ENCODE data around the gene QKI. TPM values are rescaled to one million over a fixed set of nuclear protein-coding genes. Genes with fewer than 3 reads are reported as not detected.

The QKI gene
- 205 and 212 TPM in 2 replicates for total RNA-seq

DNA sequence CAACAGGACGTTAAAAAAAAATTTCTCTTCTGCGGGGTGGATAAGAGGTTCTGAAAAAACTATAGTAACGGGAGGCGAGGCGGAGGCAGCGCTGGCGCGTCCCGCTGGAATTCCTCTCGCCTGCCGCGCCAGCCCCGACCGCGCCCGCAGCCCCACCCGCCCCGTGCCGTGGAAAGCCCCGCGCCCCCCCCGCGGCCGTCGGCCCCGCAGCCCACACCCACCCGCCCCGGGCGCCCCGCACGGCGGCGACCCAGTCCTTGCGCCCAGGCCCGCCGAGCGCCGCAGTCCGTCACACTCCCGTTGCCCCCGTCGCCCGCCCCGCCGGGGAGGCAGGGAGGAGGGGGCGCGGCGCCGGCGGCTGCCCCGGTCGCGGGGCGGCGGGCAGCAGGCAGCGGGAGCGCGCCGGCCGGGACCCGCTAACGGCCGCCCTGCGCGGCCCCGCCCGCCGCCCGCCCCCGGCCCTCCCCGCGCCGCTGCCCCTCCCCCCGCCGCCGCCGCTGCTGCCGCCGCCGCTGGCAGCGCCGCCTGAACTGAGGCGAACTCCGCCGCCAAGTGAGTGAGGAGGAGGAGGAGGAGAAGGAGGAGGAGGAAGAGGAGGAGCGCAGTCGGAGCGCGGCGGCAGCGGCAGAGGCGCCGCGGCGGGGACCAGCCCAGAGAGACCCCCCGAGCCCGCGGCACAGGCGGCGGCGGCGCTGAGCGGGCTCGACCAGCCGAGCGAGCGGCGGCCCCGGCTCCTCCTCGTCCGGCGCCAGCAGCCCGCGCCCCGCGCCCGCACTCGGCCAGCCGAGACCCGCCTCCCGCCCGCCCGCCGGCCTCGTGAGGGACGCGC, at the start of gene QKI:
QKI (plus strand) TSS at position 602 of the 829 bp plus-strand sequence. CDS start 476 bp downstream, outside the sequence.
- H2AFZ ChIP-seq (ENCODE audit: low read length) = peak within 1 kb of the TSS; percentile 94
- DNase-seq (ENCODE audit: insufficient read length, low spot score, missing footprints) = peak; percentile 95
- H3K36me3 ChIP-seq (ENCODE audit: insufficient read depth, low read length) = no peaks in the 10 kb centered on the region
- H3K79me2 ChIP-seq (ENCODE audit: insufficient read depth, low read length) = peaks cover 44% of the 10 kb centered on the region
- H3K27ac ChIP-seq (ENCODE audit: low read depth, low read length) = peak within 1 kb of the TSS; percentile 91
- TF ChIP-seq, protein P1, sequence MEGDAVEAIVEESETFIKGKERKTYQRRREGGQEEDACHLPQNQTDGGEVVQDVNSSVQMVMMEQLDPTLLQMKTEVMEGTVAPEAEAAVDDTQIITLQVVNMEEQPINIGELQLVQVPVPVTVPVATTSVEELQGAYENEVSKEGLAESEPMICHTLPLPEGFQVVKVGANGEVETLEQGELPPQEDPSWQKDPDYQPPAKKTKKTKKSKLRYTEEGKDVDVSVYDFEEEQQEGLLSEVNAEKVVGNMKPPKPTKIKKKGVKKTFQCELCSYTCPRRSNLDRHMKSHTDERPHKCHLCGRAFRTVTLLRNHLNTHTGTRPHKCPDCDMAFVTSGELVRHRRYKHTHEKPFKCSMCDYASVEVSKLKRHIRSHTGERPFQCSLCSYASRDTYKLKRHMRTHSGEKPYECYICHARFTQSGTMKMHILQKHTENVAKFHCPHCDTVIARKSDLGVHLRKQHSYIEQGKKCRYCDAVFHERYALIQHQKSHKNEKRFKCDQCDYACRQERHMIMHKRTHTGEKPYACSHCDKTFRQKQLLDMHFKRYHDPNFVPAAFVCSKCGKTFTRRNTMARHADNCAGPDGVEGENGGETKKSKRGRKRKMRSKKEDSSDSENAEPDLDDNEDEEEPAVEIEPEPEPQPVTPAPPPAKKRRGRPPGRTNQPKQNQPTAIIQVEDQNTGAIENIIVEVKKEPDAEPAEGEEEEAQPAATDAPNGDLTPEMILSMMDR (IDR thresholded peaks at IDR 0.05; ENCODE audit: extremely low read depth, low read depth, low read length) = no peak
- no peaks in the 10 kb centered on the region for H3K27me3 ChIP-seq (ENCODE audit: insufficient read depth, low read length)
- peak within 1 kb of the TSS; percentile 97 for H3K4me2 ChIP-seq (ENCODE audit: insufficient read depth, low read length)
- H4K20me1 ChIP-seq (ENCODE audit: insufficient read depth, low read length) = peaks cover 11% of the 10 kb centered on the region
- peak within 1 kb of the TSS; percentile 98 for H3K4me3 ChIP-seq (ENCODE audit: insufficient read depth, low read length)
- H3K9me3 ChIP-seq (ENCODE audit: low read depth, low read length) = no peaks in the 10 kb centered on the region
- peaks cover 21% of the 10 kb centered on the region for H3K4me1 ChIP-seq (ENCODE audit: insufficient read depth, low read length)

DNA sequence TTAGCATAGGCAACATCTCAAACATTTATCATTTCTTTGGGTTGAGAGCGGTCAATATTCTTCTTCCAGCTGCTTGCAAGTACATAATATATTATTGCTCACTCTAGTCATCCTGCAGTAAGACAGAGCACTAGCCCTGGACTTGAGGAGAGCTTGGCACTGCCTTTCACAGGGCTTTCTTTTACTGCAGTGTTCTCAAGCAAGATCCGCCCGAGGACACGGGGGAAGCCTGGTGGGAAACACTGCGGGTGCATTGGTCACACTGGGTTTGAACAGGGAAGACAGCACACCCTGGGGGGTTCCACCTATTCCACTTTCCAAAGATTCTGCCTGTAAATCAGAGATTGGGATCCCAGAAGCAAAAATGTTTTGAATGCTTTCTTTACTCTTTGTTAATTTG, 48.2 kb upstream of the QKI start:
- peaks cover 3% of the 10 kb centered on the region for H3K27me3 ChIP-seq (ENCODE audit: insufficient read depth, low read length)
- H3K9me3 ChIP-seq (ENCODE audit: low read depth, low read length) = no peaks in the 10 kb centered on the region
- DNase-seq (ENCODE audit: insufficient read length, low spot score, missing footprints) = no peak
- no peak overlapping the region for H3K4me2 ChIP-seq (ENCODE audit: insufficient read depth, low read length)
- no peaks in the 10 kb centered on the region for H4K20me1 ChIP-seq (ENCODE audit: insufficient read depth, low read length)
- no peaks in the 10 kb centered on the region for H3K4me1 ChIP-seq (ENCODE audit: insufficient read depth, low read length)
- H2AFZ ChIP-seq (ENCODE audit: low read length) = no peak overlapping the region
- H3K36me3 ChIP-seq (ENCODE audit: insufficient read depth, low read length) = no peaks in the 10 kb centered on the region
- no peak overlapping the region for H3K27ac ChIP-seq (ENCODE audit: low read depth, low read length)
- TF ChIP-seq, protein P1 (IDR thresholded peaks at IDR 0.05; ENCODE audit: extremely low read depth, low read depth, low read length) = no peak
- H3K4me3 ChIP-seq (ENCODE audit: insufficient read depth, low read length) = no peak overlapping the region
- H3K79me2 ChIP-seq (ENCODE audit: insufficient read depth, low read length) = no peaks in the 10 kb centered on the region

DNA sequence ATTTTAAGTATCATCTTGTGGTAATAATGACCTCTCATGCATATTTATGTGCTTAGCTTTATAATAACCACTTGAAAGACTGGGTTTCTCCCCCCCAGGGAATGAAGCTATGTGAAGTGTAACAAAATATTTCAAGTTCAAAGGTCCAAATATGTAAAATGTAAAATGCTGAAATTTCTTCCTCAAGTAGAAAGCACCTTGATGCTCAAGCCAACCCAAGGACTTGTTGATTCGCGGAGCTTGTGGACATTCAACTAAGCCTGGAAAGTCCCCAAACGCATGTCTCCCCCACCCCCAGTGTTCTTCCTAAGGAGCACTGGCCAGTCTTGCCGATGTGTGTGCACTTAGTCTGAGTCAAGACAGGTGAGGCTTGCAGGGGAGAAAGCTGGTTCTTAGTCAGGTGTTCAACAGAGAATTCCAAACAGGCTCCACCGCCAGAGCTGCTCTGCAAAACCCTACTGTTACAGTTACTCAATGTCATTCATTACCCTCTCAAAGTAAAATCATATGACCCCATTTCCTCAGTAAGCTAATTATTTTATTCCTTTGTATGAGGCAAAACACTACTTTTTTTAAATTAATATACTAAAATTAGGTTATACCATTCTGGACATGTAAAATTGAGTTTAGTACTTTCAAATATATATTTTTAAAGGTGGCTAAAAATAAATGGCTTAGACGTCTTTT, 46.9 kb upstream of the QKI start:
- no peaks in the 10 kb centered on the region for H3K79me2 ChIP-seq (ENCODE audit: insufficient read depth, low read length)
- no peak for DNase-seq (ENCODE audit: insufficient read length, low spot score, missing footprints)

More for the DNA sequence above, 46.9 kb upstream of the QKI start:
- Histone ChIP-seq H4K20me1 (ENCODE audit: insufficient read depth, low read length) (no peaks in the 10 kb centered on the region), H3K4me3 (ENCODE audit: insufficient read depth, low read length) (no peak overlapping the region), H3K27ac (ENCODE audit: low read depth, low read length) (no peak overlapping the region), H2AFZ (ENCODE audit: low read length) (no peak overlapping the region), H3K4me1 (ENCODE audit: insufficient read depth, low read length) (no peaks in the 10 kb centered on the region), H3K36me3 (ENCODE audit: insufficient read depth, low read length) (no peaks in the 10 kb centered on the region), H3K4me2 (ENCODE audit: insufficient read depth, low read length) (no peak overlapping the region), H3K27me3 (ENCODE audit: insufficient read depth, low read length) (peaks cover 3% of the 10 kb centered on the region), H3K9me3 (ENCODE audit: low read depth, low read length) (no peaks in the 10 kb centered on the region)
- TF ChIP-seq, protein P1 (IDR thresholded peaks at IDR 0.05; ENCODE audit: extremely low read depth, low read depth, low read length) = no peak
